T-helper 1 cell treated with Interleukin-12 subunit alpha and Interleukin-12 subunit beta and Interleukin-4 antibody, amounts not matched to agents 30 μg/mL and 1 μg/mL, for 36 hours (primary cell): Measurements from ENCODE around the gene ATP2B2.

Experiments
- H3K27ac Mint-ChIP-seq: one replicate; pipeline ENCODE4 v1.8.0; 2021; ENCODE audit warnings: mild to moderate bottlenecking, mixed read lengths
- H3K27me3 Mint-ChIP-seq: one replicate; pipeline ENCODE4 v1.8.0; 2021; ENCODE audit warnings: low read depth, mixed read lengths
- H3K36me3 Mint-ChIP-seq: one replicate; pipeline ENCODE4 v1.8.0; 2021; ENCODE audit warnings: low read depth, mixed read lengths
- H3K4me1 Mint-ChIP-seq: one replicate; pipeline ENCODE4 v1.8.0; 2021; ENCODE audit warnings: low read depth, mixed read lengths
- H3K4me3 Mint-ChIP-seq: one replicate; pipeline ENCODE4 v1.8.0; 2021; ENCODE audit warnings: mild to moderate bottlenecking, moderate library complexity, mixed read lengths
- H3K9me3 Mint-ChIP-seq: one replicate; pipeline ENCODE4 v1.8.0; 2021; ENCODE audit warnings: mixed read lengths

The ATP2B2 gene

GRCh38 chr3:10468613-10469354 is 36.6 kb downstream of the ATP2B2 start:
- Mint-ChIP-seq H3K4me1 (peaks cover 3% of the 10 kb centered on the region), H3K4me3 (no peak overlapping the region), H3K36me3 (no peaks in the 10 kb centered on the region), H3K9me3 (no peaks in the 10 kb centered on the region), H3K27ac (no peak overlapping the region), H3K27me3 (peaks cover 5% of the 10 kb centered on the region)

- H3K4me3 Mint-ChIP-seq: no peak overlapping the region
- no peak overlapping the region for H3K27ac Mint-ChIP-seq
- no peaks in the 10 kb centered on the region for H3K9me3 Mint-ChIP-seq
- no peaks in the 10 kb centered on the region for H3K36me3 Mint-ChIP-seq
- H3K27me3 Mint-ChIP-seq: peaks cover 5% of the 10 kb centered on the region
- peaks cover 3% of the 10 kb centered on the region for H3K4me1 Mint-ChIP-seq
These were observed 37.3 kb downstream of the ATP2B2 start for GRCh38 chr3:10467904-10468612.

GRCh38 chr3:10467204-10467603 is 38.2 kb downstream of the ATP2B2 start:
- no peaks in the 10 kb centered on the region for H3K36me3 Mint-ChIP-seq
- H3K9me3 Mint-ChIP-seq: no peaks in the 10 kb centered on the region
- peaks cover 5% of the 10 kb centered on the region for H3K27me3 Mint-ChIP-seq
- no peak overlapping the region for H3K27ac Mint-ChIP-seq
- no peak overlapping the region for H3K4me3 Mint-ChIP-seq
- peaks cover 3% of the 10 kb centered on the region for H3K4me1 Mint-ChIP-seq

- no peaks in the 10 kb centered on the region for H3K9me3 Mint-ChIP-seq
- no peaks in the 10 kb centered on the region for H3K36me3 Mint-ChIP-seq
- H3K4me3 Mint-ChIP-seq: no peak overlapping the region
- H3K27me3 Mint-ChIP-seq: peaks cover 5% of the 10 kb centered on the region
- H3K27ac Mint-ChIP-seq: no peak overlapping the region
- H3K4me1 Mint-ChIP-seq: peaks cover under 1% of the 10 kb centered on the region
These were observed 39.2 kb downstream of the ATP2B2 start for GRCh38 chr3:10466186-10466585.

- Mint-ChIP-seq H3K4me1 (no peaks in the 10 kb centered on the region), H3K36me3 (no peaks in the 10 kb centered on the region), H3K9me3 (no peaks in the 10 kb centered on the region), H3K27me3 (peaks cover under 1% of the 10 kb centered on the region), H3K4me3 (no peak overlapping the region), H3K27ac (no peak overlapping the region)
These were observed 40.2 kb downstream of the ATP2B2 start for GRCh38 chr3:10465161-10465560.

GRCh38 chr3:10463533-10464434 is 41.6 kb downstream of the ATP2B2 start:
- H3K4me1 Mint-ChIP-seq: no peaks in the 10 kb centered on the region
- H3K36me3 Mint-ChIP-seq: no peaks in the 10 kb centered on the region
- no peak overlapping the region for H3K27ac Mint-ChIP-seq
- H3K9me3 Mint-ChIP-seq: no peaks in the 10 kb centered on the region
- no peak overlapping the region for H3K4me3 Mint-ChIP-seq
- H3K27me3 Mint-ChIP-seq: no peaks in the 10 kb centered on the region

- H3K36me3 Mint-ChIP-seq: no peaks in the 10 kb centered on the region
- no peaks in the 10 kb centered on the region for H3K27me3 Mint-ChIP-seq
- H3K4me1 Mint-ChIP-seq: no peaks in the 10 kb centered on the region
- no peak overlapping the region for H3K27ac Mint-ChIP-seq
- no peak overlapping the region for H3K4me3 Mint-ChIP-seq
- no peaks in the 10 kb centered on the region for H3K9me3 Mint-ChIP-seq
These were observed 42.5 kb downstream of the ATP2B2 start for GRCh38 chr3:10462641-10463532.

- no peaks in the 10 kb centered on the region for H3K36me3 Mint-ChIP-seq
These were observed 44.3 kb downstream of the ATP2B2 start for GRCh38 chr3:10460951-10461545.

GRCh38 chr3:10459954-10460754 is 45.2 kb downstream of the ATP2B2 start:
- no peaks in the 10 kb centered on the region for H3K27me3 Mint-ChIP-seq
- no peaks in the 10 kb centered on the region for H3K4me1 Mint-ChIP-seq
- H3K27ac Mint-ChIP-seq: no peak overlapping the region
- no peak overlapping the region for H3K4me3 Mint-ChIP-seq
- H3K9me3 Mint-ChIP-seq: no peaks in the 10 kb centered on the region
- no peaks in the 10 kb centered on the region for H3K36me3 Mint-ChIP-seq

More at GRCh38 chr3:10460951-10461545, 44.3 kb downstream of the ATP2B2 start:
- Mint-ChIP-seq H3K4me1 (no peaks in the 10 kb centered on the region), H3K27ac (no peak overlapping the region), H3K4me3 (no peak overlapping the region), H3K27me3 (no peaks in the 10 kb centered on the region), H3K9me3 (no peaks in the 10 kb centered on the region)

GRCh38 chr3:10457560-10457959 is 47.8 kb downstream of the ATP2B2 start:
- Mint-ChIP-seq H3K4me3 (no peak overlapping the region), H3K4me1 (no peaks in the 10 kb centered on the region), H3K9me3 (no peaks in the 10 kb centered on the region), H3K27me3 (peaks cover 8% of the 10 kb centered on the region), H3K27ac (no peak overlapping the region), H3K36me3 (no peaks in the 10 kb centered on the region)

- H3K4me1 Mint-ChIP-seq: no peaks in the 10 kb centered on the region
- no peak overlapping the region for H3K27ac Mint-ChIP-seq
- peaks cover 8% of the 10 kb centered on the region for H3K27me3 Mint-ChIP-seq
- no peak overlapping the region for H3K4me3 Mint-ChIP-seq
- no peaks in the 10 kb centered on the region for H3K9me3 Mint-ChIP-seq
- no peaks in the 10 kb centered on the region for H3K36me3 Mint-ChIP-seq
These were observed 48.4 kb downstream of the ATP2B2 start for GRCh38 chr3:10456981-10457380.

GRCh38 chr3:10455545-10455914 is 49.9 kb downstream of the ATP2B2 start:
- no peaks in the 10 kb centered on the region for H3K4me1 Mint-ChIP-seq
- no peaks in the 10 kb centered on the region for H3K36me3 Mint-ChIP-seq
- H3K9me3 Mint-ChIP-seq: no peaks in the 10 kb centered on the region
- H3K4me3 Mint-ChIP-seq: no peak overlapping the region
- no peak overlapping the region for H3K27ac Mint-ChIP-seq
- H3K27me3 Mint-ChIP-seq: peaks cover 8% of the 10 kb centered on the region
